Activated T-helper 1 cell treated with anti-CD3 and anti-CD28 coated beads, Interleukin-2, amount 50 U/mL, for 16 hours (primary cell): ENCODE results near the gene SLC9A1.

Experiments
- DNase-seq, 2 donors: peaks; one replicate each; pipeline ENCODE4 v3.0.0-alpha.2; 2020; ENCODE audit warnings: low read depth in 1 of 2, low spot score in 1 of 2

SLC9A1 gene

DNA sequence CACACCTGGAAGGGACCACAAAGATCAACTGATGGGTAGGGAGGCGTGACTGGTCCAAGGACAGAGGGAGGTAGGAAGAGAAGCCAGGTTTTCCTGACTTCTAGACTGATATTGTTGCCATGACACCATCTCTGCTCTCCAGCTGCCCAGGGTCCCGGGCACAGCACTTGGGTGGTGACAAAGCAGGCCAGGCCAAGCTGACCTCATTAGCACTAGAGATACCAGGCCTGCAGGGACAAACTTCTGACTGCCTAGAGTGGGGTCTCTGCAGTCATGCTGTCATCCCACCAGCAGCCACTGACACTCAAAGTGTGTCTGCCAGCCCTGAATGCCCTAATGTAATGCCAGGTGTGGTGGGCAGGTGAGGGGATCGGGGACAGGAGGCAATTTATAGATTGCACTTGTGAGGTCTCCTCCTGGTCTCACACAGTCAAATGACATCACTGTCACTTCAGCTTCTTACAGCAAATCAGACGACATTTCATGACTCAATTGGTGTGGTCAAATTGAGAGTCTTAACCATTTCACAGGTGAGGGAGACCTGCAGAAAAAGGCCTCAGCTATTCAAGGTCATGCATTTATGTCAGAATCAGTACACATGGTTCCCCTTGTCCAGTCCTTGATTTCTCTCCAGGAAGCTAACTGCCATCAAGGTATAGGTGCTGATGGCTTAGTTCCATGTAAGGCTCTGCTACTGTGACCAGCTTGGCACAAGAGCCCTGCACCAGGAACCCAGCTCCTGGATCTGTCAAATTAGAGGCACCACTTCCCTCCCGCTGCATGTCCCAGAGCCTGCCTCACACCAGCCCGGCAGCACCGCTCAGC is 2.7 kb downstream of the SLC9A1 start:
- no peak for DNase-seq

DNA sequence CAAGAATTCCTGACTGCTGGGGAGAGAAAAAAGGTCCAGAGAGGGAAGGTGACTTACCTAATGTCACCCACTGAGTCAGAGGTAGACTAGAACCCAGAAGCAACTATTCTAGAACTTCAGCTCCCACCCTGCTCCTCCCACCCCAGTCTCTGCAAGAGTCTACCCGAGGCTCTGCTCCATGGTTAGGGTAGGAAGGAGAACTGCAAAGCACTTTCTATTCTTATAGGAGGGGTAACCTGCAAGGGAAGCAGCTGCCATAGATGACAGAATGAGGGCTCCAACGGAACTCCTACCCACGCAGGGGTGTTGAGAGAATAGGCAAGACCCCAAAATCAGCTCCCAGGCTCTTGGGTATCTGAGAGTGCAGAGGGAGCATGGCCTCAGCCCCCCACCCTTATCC is 4.3 kb downstream of the SLC9A1 start:
- DNase-seq, result no peak

DNA sequence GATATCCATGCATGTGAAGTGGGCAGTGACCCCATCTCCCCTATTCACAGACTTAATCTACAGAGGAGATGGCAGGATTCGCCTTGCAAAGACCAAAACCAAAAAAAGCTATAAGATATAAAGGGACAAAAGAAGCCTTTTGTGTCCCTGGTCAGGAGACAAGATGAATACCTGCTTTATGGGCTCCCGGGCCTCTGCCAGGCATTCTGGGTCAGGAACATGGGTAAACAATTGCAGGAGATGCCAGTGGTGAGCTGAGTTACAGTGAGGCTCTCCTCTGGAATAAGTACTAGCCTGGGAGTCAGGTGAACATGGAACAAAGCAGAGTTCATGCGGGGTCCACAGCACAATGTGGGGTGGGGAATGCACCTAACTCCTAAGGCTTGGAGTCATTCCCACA is 4.7 kb downstream of the SLC9A1 start:
- no peak for DNase-seq

GRCh38 chr1:27149762-27150113 is 5.2 kb downstream of the SLC9A1 start:
- DNase-seq, result no peak

DNA sequence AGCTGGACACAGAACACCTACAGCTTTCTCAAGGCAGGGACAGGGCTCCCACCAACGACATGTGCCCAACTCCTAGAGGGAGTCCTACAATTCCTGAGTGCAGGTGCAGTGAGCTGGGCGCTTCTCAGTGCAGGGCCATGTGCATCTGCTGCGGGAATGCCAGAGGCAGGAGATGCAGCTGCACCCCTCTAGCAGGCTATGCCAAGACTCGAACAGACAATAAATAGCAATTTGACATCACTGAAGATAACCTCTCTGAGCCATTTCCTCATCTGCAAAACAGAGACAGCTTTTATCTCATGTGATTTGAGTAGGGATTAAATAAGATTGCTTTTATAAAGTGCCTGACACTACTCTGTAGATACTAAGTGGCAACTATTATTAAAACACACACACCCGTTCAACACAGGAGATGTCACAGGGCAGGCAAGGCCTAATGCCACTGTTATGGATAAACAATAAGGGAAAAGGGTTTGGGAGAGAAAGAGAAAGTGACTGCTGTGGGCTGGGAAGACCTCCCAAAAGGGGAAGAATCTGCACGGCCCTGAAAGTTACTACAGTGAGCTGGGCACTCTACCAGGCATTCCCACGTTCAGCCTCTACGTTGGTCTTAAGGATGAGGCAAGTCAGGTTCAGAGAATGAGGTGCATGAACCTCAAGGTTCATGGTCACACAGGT is 5.7 kb downstream of the SLC9A1 start:
- no peak for DNase-seq

DNA sequence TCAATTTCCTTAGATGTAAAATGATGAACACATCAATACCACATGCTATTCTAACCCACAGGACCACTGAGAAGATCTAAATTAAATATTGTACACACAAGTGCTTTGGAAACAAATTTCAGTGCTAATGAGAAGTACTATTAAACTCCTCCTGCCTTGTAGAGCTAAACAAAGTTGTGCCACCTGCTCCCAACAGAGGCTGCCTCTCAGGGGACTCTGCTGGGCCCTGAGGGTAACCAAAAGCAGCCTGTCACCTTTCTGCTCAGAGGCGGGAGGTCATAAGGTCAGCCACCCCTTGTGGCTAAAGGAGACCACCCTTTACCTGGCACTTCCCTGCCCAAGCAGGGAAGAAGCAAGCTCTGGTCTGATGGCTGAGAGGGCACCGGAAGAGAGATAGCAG is 6.3 kb downstream of the SLC9A1 start:
- no peak for DNase-seq

DNA sequence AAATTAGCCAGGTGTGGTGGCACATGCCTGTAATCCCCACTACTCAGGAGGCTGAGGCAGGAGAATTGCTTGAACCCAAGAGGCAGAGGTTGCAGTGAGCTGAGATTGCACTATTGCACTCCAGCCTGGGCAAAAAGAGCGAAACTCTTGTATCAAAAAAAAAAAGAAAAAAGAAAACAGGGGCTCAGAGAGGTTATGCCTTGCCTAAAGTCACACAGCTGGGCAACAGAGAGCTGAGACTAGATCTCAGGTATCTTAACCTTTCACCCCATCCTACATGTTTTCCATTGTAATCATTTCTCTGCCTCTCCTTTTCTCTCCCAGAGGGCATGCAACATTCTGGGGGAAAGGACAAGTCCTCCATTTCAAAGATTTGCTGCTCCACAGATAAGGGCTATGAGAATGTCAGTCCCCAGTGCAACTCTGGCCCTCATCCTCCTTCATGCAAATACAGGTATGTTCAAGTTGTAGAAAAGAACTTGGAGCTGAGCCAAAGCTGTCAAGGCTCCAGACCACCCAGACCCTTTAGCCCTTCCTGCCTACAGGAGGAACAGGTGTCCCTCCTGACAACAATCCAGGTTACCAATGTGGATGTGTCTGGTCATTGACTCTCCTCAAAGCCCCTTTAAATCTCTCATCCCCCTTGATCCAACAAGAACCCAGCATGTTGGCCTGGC is 6.9 kb downstream of the SLC9A1 start:
- DNase-seq, result no peak

- no peak for DNase-seq
Measured at GRCh38 chr1:27145934-27146354, 9.0 kb downstream of the SLC9A1 start.

DNA sequence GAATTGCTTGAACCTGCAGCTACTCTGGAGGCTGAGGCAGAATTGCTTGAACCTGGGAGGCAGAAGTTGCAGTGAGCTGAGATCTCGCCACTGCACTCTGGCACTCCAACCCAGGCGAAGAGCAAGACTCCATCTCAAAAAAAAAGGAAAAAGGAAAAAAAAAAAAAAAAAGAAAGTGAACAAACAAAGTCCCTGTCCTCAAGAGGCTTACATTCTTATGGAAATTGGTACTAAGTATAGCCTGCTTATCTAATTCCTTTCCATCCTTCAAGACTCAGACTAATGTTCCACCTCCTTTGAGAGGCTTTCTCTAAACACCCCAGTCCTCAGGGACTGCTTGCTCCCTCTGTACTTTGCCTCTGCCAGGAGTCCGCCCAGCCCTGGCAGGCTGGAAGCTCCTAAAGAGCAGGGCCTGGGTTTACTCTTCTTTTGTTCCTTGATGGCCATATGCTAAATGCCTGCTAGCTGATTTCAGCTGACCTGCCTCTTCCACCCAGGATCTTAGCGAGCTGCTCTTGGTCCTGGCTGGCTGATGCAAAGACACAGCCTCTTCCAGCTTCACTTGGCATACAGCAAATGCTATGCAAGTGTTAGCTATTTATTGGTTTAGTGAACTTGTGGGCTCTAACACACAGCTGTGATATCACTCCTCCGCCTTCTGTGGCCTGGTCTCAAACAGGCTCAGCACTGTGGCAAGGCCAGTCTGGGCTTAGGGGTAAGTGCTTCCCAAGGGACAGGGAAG is 9.8 kb downstream of the SLC9A1 start:
- DNase-seq, result no peak

GRCh38 chr1:27144049-27144748 is 10.7 kb downstream of the SLC9A1 start:
- DNase-seq, result no peak

- no peak for DNase-seq
Measured at GRCh38 chr1:27143401-27143800, 11.5 kb downstream of the SLC9A1 start.

DNA sequence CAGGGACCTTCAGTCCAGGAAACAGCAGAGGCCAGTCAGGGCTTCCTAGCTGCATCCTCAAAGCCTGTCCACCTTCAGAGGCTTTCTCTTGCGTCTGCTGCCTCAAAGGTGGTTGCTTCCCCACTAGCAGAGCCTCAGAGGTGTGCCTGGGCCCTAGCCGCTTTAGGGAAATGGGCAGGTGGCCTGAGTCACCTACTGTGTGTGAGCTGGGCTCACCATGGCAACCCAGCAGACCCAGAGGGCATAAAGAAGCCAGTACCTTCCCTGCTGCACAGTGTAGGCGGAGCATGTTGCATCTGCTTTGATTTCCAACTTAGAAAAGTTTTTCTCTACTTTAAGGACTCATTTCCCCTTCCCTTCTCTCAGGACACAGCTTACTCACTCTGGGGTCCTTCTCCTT is 12.5 kb downstream of the SLC9A1 start:
- DNase-seq, result no peak

GRCh38 chr1:27141266-27142003 is 13.5 kb downstream of the SLC9A1 start:
- no peak for DNase-seq

GRCh38 chr1:27139980-27140379 is 14.9 kb downstream of the SLC9A1 start:
- no peak for DNase-seq

- DNase-seq, result no peak
Measured at GRCh38 chr1:27138927-27139326, 16.0 kb downstream of the SLC9A1 start.

DNA sequence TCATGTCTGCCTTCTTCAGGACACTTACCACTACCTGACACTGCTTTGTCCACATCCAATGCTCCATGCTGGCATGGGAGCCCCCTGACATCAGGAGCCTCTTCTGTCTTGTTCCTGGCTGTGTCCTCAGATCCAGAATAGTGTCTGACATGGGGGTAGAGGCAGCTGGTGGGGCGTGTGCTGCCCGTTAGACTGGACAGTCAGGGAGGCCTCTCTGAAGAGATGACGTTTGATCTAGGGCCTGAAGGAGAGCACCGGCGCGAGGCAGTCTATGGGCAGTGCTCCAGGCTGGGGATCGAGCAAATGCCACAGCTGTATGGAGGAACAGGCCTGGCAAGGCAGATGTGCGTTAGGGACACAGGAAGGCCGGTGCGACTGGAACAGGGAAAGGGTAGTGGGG is 16.6 kb downstream of the SLC9A1 start:
- DNase-seq, result no peak

DNA sequence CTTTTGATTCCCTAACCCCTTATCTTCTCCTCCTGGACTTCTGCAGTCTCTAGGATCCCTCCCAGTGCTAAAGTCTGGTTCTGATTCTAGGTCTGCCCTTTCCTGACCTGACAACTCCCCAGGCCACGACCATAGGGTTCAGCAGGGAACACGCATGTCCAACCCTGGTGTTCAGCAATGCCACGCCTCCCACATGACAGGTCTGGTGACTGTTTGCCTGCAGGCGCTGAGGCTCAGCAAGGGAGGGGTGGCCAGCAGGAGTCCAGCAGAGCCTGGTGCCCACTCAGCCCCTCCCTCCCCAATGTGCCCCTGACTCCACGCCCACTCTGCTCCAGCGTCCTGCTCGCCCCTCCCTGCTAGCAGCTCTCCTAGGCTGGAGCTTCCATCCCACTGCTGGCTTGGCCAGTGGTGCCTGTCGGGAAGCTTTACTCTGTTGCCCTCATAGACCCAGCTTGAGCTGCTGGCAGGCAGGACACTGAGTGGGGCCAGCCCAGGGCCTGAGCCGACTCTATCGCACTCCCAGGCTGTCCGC is 17.3 kb downstream of the SLC9A1 start:
- DNase-seq, result no peak

- peak; percentile 54 to 66 for DNase-seq
Measured at GRCh38 chr1:27136998-27137542, 17.9 kb downstream of the SLC9A1 start.

GRCh38 chr1:27136236-27136551 is 18.7 kb downstream of the SLC9A1 start:
- no peak for DNase-seq
